Posterior vena cava (tissue), 2 donors: ENCODE results near the gene POLR3F. TPM values are rescaled to one million over a fixed set of nuclear protein-coding genes. Genes with fewer than 3 reads are reported as not detected.
"Not testable (repeated sequence)": the region's sequence is repeated elsewhere in the genome, so short reads cannot be mapped to it uniquely, and the experiment has no call there.

ENCODE experiments used
- DNase-seq: peaks from one replicate; pipeline ENCODE4 v3.0.0-alpha.2; 2020; ENCODE audit warnings: low spot score
- intact Hi-C, 2 donors: fragments of 100-400 bp; cut with DNase I; formaldehyde crosslinking; loops; one replicate each; pipeline versions ENCODE4 v1.14.1 to v1.14.2; 2022 to 2023
- total RNA-seq, 2 donors: library from RNA; stranded (reverse); fragmentation: NEBNext Ultra II Directional; extraction: Animal tissue kit (Norgen Biotek cat#: 25700); gene quantifications; one replicate each; pipeline ENCODE4 v1.2.1, GENCODE V29; 2021
- donor health status: DM: yes; HTN: yes; CAD: no.
- donor health status: DM: yes; HTN: yes; CAD: no.

POLR3F gene
- total RNA-seq, 2 donors from 2014 or later: 9.2 to 10.3 TPM

- intact Hi-C loops: no loop called here
- no peak for DNase-seq
Measured at GRCh38 chr20:18497603-18498002, 30.4 kb downstream of the POLR3F start.

DNA sequence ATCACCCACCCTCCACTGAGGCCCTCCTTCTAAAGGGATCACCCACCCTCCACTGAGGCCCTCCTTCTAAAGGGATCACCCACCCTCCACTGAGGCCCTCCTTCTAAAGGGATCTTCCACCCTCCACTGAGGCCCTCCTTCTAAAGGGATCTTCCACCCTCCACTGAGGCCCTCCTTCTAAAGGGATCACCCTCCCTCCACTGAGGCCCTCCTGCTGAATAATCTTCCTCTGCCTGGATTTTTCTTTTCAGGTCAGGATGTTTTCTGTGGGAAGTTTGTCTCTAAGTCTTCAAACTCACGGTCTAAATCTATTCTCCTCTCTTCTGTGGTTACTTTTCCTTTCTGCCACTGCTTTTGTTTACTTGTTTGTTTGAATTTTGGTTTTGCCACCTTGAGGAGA, 34.5 kb downstream of the POLR3F start:
- intact Hi-C loops, DNase-seq: not testable (repeated sequence)

- intact Hi-C loops: no loop called here
- DNase-seq: peak; percentile 87
Measured at GRCh38 chr20:18504479-18505060, 37.4 kb downstream of the POLR3F start.

GRCh38 chr20:18506744-18507143, 39.6 kb downstream of the POLR3F start:
- DNase-seq: no peak
- intact Hi-C loops: no loop called here

- intact Hi-C loops: no loop called here
- DNase-seq: peak; percentile 99
Measured at GRCh38 chr20:18507218-18508191, 40.3 kb downstream of the POLR3F start, which contains the start of gene SEC23B. TSS of gene SEC23B (plus strand) at chr20:18507940. CDS start at chr20:18510836, 2,896 bp downstream.

DNA sequence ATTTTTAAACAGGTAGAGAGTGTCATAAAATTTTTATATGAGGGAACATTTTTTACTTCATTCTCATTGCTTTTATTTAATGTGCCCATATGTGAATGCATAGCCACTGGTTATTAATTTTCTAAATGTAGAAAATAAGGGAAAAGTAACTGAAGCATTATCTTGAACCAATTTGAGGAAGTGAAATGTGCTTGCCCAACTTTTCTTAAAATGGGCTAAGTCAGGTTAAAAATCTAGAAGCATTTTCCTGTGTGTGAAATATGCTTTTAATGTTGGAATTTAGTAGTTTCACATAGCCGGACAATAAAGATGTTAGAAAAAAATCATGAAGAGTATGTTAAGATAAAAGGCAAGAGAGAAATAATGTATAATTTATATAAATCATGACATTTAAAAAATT, 44.4 kb downstream of the POLR3F start:
- intact Hi-C loops: no loop called here
- no peak for DNase-seq

DNA sequence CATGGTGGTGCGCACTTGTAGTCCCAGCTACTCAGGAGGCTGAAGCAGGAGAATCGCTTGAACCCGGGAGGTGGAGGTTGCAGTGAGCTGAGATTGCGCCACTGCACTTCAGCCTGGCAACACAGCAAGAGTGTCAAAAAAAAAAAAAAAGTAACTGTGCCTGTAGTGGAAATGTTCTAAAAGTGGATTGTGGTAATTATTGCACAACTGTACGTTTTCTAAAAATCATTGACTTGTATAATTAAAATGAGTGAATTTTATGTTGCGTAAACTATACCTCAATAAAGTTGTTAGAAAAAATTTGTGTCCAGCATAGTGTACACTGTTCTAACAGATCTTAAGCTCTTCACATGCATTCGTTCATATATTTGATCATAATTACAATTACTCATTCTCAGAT, 46.0 kb downstream of the POLR3F start:
- intact Hi-C loops: no loop called here
- no peak for DNase-seq

- no peak for DNase-seq
- intact Hi-C loops: no loop called here
Measured at GRCh38 chr20:18514127-18514526, 46.9 kb downstream of the POLR3F start.

GRCh38 chr20:18515973-18516372, 48.8 kb downstream of the POLR3F start:
- no peak for DNase-seq
- intact Hi-C loops: no loop called here

GRCh38 chr20:18522066-18522465, 54.9 kb downstream of the POLR3F start:
- DNase-seq, intact Hi-C loops: not testable (repeated sequence)

DNA sequence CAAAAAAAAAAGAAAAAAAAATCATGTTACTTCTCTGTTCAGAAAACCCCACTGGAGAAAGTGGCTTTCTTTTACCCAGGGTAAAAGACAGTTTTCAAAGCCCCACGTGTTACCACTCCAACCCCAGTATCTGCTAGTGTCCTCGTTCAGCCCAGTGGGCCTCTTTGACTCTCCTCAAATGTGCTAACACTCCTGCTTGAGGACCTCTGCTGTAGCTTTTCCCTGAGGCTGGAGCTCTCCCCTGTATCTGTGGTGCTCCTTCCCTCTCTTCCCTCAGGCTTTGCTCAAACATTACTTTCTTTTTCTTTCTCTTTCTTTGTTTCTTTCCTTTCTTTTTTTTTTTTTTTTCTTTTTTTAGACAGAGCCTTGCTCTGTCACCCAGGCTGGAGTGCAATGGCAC, 55.9 kb downstream of the POLR3F start:
- no peak for DNase-seq
- intact Hi-C loops: no loop called here

DNA sequence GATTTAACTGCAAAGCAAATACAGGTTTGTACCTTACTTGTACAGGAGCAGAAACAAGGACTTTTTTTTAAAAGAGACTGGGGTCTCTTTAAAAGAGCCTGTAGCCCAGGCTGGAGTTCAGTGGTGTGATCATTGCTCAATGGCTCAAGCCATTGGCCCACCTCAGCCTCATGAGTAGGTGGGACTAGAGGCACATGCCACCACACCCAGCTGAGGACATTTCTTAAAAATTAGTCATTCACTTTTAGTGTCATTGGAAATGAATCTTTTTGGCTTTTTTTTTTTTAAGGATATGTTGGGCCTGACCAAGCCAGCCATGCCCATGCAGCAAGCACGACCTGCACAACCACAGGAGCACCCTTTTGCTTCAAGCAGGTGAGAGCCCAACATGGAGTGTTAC, 57.5 kb downstream of the POLR3F start:
- DNase-seq: no peak
- intact Hi-C loops: no loop called here

DNA sequence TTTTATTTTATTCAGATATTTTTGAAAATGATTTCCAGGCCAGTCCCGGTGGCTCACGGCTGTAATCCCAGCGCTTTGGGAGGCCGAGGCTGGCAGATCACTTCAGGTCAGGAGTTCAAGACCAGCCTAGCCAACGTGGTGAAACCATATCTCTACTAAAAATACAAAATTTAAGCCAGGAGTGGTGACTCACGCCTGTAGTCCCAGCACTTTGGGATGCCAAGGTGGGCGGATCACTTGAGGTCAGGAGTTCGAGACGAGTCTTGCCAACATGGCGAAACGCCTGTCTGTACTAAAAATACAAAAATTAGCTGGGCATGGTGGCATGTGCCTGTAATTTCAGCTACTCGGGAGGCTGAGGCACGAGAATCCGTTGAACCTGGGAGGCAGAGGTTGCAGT, 59.6 kb downstream of the POLR3F start:
- intact Hi-C loops, DNase-seq: not testable (repeated sequence)

DNA sequence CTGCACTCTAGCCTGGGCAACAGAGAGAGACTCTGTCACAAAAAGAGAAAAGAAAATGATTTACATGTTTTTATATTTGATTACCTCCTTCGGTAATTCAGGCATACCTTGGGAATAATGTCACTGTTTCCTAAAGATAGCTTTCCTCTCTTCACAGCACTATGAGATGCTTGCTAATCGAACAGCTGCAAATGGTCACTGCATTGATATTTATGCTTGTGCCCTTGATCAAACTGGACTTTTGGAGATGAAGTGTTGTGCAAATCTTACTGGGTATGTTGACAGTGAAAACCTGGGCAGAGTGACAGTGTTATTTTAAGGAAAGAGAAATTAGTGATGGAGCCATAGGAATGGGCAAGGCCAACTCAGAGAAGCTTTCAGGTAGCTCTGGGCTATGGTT, 60.1 kb downstream of the POLR3F start:
- DNase-seq: no peak
- intact Hi-C loops: no loop called here

GRCh38 chr20:18527836-18528235, 60.6 kb downstream of the POLR3F start:
- intact Hi-C loops: no loop called here

DNA sequence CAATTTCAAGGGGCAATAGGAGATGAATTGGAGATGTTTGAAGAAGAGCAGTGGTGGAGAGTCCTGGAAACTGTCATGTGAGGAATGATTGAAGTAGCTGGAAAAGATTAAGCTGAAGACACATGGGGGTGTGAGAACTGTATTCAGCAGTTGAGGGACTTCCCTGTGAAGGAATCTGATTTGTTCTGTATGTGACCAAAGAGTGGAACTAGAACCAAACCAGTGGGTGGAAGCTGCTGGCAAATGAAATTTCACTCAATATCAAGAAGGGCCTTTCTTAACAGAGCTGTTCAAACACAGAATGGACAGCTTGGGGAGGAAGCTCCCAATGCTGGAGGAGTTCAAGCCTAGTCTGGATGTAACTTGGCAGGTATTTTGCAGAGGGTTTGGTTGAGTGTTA, 61.9 kb downstream of the POLR3F start:
- intact Hi-C loops: no loop called here
- no peak for DNase-seq

More at GRCh38 chr20:18527836-18528235, 60.6 kb downstream of the POLR3F start:
- no peak for DNase-seq

DNA sequence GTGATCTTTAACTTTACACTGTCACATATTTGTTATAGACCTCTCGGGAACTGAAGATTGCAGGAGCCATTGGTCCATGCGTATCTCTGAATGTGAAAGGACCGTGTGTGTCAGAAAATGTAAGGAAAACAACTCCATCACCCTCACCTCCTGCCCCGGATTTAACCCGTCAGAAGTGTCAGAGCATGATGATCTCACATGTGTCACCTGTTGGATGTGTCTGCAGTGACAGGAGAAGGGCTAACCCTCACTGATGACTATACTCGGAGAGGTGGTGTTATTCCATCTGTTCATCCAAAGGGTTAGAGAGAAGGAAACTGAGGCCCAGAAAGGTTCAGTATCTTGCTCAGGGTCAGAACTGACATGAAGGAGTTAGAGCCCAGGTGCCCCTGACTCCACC, 65.4 kb downstream of the POLR3F start:
- no peak for DNase-seq
- intact Hi-C loops: no loop called here

- intact Hi-C loops: no loop called here
- DNase-seq: no peak
Measured at GRCh38 chr20:18533491-18533890, 66.3 kb downstream of the POLR3F start.

GRCh38 chr20:18533978-18534644, 66.9 kb downstream of the POLR3F start:
- intact Hi-C loops: no loop called here
- no peak for DNase-seq
